ENCODE results near the gene DTL.

- TF ChIP-seq, protein P1, sequence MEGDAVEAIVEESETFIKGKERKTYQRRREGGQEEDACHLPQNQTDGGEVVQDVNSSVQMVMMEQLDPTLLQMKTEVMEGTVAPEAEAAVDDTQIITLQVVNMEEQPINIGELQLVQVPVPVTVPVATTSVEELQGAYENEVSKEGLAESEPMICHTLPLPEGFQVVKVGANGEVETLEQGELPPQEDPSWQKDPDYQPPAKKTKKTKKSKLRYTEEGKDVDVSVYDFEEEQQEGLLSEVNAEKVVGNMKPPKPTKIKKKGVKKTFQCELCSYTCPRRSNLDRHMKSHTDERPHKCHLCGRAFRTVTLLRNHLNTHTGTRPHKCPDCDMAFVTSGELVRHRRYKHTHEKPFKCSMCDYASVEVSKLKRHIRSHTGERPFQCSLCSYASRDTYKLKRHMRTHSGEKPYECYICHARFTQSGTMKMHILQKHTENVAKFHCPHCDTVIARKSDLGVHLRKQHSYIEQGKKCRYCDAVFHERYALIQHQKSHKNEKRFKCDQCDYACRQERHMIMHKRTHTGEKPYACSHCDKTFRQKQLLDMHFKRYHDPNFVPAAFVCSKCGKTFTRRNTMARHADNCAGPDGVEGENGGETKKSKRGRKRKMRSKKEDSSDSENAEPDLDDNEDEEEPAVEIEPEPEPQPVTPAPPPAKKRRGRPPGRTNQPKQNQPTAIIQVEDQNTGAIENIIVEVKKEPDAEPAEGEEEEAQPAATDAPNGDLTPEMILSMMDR (conservative IDR thresholded peaks at IDR 0.05), result no peak
- no peak for TF ChIP-seq ZFX (IDR thresholded peaks at IDR 0.05)
Measured at GRCh38 chr1:212127221-212127620, 91.7 kb downstream of the DTL start.
